NOMO-1 treated with DMSO at 0.1 percent for 48 hours (cell line): Measurements from ENCODE around the gene CTDSPL.
"Not testable (repeated sequence)": the region's sequence is repeated elsewhere in the genome, so short reads cannot be mapped to it uniquely, and the experiment has no call there.

Experiments used
- DNase-seq: peaks from one replicate; lab custom pipeline; 2025; ENCODE audit not compliant: unreplicated experiment; lab: John Stamatoyannopoulos, UW

CTDSPL gene

DNA sequence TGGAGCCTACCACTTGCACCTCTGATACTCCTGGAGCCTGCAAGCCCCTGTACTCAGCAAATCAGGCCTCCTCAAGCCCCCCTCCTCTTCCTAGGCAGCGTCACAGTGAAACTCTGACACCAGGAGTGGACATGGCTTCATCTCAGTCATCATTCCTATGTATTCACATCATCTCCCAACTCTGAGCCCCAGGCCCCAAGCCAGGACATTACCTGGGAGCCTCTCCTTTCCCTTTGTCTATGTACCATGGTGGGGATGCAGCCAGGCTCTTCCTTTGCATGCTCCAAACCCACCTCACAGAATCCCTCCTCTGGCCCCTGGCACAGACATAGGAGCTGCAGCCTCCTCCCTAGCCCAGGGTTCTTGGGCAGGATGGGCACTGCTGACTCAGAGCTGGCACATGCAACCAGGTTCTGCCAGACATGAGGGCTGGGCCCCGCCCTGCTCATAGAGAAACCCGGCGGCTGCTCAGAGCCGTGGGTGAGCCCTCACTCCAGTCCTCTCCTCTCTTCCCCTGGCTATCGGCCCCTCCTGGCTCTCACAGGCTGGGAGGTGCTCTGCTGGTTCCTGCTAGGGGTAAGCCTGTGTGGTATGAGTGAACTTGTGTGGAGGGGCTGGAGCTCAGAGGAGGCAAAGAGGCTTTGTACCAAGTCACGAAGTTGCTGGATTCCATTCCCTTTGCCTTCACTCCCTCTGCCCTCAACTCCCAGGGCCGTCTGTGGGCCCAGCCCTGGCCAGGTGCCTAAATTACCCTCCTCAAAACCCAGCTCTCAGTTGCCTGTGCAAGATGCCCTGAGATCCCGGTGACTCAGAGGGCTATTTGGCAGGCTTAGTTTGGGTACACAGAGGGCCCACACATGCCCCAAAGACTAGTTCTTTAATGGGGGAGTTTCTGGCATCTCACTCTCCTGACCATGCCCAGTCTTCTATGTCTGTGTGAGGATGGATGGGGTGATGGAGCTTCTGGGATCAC lies 169.6 kb downstream of the CTDSPL start:
- DNase-seq = no peak

DNA sequence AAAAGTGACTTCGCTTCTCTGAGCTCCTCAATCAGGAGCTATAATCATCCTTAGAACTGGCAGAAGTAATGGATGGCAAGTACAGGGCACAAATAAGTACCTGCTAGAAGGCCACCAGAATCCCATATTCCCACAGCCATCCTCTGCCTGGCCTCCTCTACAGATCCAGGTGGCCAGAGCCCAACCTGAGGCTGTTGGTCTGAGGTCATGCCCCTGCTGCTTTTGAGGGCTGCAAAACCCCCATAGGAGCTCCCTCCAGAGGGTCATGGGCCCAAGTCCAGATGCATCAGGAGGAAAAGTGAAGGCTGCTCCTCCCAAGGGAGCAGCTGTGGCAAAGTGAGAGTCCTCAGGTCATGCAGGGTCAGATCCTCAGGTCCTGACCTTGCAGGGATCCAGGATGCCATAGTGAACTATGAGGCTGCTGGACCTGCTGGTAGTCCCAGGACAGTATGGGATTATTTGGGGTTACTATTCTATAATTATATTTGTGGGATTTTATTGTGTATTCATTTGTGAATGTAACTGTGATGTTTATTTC lies 170.7 kb downstream of the CTDSPL start:
- DNase-seq = no peak

DNA sequence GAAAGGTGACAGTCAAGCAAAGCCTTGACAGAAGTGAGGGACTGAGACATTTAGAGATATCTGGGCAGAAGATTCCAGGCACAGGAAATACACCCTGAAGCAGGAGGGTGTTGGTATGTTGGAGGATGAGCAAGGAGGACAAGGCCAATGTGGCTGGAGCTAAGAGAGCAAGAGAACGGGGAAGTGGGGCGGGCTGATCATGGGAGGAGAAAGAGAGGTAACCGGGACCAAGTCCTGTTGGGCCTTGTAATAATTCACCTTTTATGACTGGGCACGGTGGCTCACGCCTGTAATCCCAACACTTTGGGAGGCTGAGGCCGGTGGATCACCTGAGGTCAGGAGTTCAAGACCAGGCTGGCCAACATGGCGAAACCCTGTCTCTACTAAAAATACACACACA lies 171.9 kb downstream of the CTDSPL start:
- DNase-seq = not testable (repeated sequence)
